Measurements from ENCODE around the gene TMEM250.
"Not testable (repeated sequence)": the region's sequence is repeated elsewhere in the genome, so short reads cannot be mapped to it uniquely, and the experiment has no call there.

The TMEM250 gene, protein sequence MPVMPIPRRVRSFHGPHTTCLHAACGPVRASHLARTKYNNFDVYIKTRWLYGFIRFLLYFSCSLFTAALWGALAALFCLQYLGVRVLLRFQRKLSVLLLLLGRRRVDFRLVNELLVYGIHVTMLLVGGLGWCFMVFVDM

DNA sequence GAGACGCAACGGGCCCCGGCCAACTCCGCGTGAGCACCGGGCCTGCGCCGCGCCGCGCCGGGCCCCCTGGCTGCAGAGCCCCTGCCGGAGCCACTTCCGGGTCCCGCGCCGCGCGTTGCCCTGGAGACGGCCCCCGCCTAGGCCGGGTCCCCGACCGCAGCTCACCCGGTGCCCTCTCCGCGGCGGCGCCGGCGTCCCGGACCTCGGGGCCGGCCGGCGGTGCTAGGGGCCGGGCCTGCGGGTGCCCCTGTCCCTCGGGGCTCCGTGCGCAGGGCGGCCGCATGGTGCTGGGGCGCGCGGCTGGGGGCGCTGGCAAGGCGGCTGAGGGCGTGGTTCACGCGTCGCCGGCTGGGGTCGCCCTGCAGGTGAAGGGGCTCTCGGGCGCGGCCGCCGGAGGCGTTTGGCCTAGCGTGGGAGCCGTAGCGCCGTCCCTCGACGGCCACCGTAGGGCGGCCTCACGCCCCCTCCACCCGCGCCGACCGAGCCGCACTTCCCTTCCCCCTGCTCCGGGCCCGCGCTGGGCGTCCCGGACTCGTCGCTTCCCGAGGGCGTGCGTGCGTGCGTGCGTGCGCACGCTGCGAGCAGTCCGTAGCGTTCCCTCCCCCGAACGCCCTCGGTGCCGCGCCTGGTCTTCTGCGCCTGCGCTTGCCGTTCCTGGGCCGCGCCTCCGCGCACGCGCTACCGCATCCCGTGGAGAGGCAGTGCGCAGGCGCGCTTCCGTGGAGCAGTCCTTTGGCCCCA, at the start of gene TMEM250:
Gene TMEM250, minus strand, starts transcription at position 556 of the 741 bp plus-strand sequence. CDS start 1,975 bp downstream, outside the sequence.
- peak; percentile 98 for DNase-seq (ENCODE audit: low spot score)

DNA sequence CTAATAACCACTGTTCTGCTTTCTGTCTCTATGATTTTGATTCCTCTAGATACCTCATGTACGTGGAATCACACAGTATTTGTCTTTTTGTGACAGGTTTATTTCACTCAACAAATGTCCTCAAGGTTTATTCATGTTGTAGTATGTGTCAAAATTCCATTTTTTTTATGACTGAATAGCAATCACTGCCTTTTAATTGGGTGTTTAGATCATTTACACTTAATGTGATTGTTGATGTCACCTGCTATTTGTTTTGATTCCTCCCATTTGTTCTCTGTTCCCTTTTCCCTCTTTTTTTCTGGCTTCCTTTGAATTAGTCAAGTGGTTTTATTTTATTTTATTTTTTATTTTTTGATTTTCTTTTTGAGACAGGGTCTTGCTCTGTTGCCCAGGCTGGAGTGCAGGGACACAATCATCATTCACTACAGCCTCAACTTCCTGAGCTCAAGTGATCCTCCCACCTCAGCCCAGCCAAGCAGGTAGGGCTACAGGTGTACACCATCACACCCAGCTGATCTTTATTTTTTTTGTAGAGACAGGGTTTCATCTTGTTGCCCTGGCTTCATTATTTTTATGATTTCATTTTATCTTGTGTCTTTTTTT, 44.7 kb upstream of the TMEM250 start:
- DNase-seq (ENCODE audit: low spot score) = no peak

DNA sequence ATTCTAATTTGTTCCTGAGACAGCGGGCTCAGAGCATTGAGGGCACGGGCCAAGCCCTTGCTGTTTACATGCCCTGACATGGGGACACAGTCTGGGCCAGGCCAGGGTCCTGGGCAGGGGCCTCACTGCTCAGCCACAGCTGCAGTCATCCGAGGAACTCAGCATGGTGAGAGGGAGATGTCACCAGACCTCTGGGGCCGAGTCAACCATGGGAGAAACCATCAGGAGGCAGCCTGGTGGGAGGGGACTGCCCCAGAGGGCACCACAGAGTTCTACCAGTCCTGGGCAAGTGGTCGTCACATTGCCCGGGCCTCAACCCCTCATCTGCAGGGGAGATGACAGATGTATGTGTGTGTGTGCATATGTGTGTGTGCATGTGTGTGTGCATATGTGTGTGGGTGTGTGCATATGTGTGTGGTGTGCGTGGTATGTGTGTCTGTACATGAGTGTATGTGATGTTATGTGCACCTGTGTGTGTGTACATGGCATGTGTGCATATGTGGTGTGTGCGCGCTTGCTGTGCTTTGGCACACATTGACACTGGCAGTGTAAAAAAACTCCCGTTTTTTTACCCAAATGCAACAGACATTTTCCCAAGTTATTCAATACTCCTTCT, 42.4 kb upstream of the TMEM250 start:
- no peak for DNase-seq (ENCODE audit: low spot score)

DNA sequence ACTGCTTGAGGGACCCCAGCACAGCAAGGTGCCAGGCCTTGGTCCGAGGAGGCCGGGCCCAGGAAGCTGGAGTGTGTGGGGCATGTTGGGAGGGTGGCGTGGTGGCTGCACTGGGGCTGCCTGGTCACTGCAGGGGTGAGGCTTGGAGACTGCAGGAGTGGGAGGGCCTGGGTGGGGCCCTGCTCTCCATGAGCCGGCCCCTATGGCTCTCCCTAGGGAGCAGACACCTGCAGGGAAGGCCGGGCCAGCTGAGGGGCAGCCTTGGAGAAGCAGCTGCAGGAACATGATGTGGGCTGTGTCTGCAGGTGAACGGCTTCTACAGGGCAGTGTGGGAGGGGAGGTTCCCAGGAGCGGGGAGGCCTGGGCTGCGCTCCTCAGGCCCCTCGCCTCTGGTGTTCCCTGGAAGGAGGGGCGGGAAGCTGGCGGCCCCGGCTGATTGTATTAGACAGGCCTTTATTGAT, 41.7 kb upstream of the TMEM250 start:
- no peak for DNase-seq (ENCODE audit: low spot score)

DNA sequence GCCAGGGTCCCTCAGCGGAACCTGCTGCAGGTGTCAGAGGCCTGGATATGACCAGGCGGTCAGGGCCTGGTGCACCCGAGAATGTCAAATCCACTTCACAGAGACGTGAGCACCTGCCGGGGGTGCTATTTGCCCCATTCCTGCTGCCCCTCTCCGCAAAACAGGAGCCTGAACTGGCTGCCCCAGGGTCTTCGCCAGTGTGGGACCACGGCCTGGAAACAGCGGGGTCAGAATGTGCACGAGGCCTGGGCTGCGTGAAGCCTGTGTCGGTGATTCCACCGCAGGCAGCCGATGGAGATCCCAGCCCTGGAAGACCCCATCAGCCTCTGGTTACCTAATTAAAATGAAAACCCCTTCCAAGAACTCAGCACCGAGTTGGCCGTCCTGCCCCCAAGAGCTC, 41.2 kb upstream of the TMEM250 start:
- no peak for DNase-seq (ENCODE audit: low spot score)

DNA sequence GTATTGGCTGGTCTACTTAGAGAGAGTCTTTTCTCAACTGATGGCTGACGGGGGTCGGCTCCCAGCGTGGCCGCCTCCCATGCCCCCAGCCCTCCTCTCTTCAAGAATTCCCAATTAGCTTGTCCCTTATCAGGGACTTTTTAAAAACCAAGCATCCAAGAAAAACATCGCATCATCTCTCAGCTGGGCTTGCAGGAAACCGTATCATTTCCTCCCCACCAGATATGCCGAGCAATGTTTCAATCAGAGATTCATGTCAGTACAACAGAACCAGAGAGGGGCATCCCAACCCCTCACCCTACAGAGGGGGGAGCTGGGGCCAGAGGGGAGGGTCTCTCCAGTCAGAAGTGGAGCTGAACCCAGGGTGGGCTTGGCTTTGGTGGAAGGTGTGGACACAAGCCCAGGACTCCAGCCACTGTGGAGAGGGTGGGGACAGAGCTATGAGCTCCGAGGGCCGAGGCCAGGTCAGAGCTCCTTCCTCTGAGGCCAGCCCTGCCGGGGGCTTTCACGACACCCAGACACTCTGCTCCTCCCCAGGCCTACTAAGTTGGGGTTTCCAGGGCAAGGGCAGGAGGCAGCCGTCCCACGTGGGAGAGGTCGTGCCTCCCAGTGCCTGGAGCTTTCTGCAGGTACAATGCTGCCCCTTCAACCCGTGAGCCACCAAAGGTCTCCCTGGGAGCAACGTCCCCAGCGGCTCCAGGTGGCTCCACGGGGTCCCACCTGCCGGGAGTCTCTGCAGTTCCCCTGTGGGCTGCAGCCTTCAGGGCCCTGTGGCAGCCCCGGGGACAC, 39.0 kb upstream of the TMEM250 start:
- no peak for DNase-seq (ENCODE audit: low spot score)

DNA sequence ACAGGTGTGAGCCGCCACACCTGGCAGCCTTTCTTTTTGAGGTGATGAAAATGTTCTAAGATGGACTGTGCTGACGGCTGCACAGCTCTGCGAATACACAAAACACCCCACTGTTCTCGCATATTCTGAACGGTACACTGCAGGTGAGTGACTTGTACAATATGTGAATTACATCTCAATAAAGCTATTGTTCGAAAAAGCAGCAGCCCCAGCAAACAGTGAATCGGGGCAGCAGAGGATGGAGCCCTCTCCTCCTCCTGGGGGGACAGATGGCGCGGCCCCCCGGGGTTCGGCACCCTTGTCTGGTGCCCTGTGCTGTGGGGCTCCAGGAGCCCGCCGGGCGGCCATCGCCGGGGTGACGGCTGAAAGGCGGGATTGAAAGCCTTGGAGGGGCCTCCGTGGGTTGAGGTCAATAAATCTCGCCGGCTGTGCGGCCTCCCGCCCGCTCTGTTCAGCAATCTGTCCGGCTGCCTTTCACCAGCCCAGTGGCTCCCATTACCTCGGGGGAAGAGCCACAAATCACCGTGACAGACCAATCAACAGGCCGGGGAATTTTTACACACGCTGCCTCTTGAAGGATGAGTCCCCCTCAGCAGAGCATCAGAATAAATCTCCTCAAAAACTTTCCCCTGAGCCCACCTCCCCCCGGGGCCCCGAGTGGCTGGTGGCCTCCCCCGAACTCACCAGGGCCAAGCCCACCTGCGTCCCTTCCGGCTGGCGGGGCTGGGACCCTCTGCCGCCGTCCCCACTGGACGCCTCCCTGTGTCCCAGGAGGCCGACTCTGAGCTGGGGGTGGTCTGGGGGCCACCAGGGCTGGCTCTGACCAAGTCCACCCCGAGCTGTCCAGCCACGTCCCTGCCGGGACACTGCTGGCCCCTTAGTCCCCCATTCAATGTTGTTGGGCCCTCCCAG, 37.8 kb upstream of the TMEM250 start:
- no peak for DNase-seq (ENCODE audit: low spot score)

DNA sequence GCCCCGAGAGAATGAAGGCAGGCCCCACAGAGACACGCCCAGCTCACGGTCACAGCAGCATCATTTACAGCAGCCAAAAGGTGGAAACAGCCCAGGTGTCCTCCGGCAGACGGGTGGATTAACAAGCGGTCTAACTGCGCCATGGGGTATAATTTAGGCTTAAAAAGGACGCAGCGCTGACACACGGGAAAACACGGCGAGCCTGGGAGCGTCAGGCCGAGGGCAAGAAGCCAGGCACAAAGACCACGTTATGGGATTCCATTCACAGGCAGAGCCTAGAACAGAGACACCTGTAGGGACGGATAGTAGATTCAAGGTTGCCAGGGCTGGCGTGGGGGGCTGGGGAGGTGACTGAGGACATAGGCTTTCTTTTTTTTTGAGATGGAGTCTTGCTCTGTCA, 36.9 kb upstream of the TMEM250 start:
- no peak for DNase-seq (ENCODE audit: low spot score)

DNA sequence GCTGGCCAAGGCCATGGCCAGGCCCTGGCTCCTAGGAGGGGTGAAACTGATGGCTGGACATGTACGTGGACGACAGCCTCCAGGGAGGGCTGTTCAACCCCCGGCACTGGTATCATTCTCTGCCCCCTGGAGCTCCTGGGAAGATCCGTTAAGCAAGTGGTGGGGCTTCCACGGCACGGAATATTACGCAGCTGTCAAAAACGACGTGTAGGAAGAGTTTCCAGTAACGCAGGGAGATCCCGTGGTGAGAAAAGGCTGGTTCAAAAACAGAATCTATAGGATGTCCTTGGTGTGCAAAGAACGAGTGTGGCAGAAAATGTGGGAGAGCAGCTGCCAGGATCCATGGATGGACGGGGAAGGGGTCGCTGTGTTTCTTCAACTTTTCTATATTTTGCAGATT, 36.3 kb upstream of the TMEM250 start:
- DNase-seq (ENCODE audit: low spot score) = no peak

DNA sequence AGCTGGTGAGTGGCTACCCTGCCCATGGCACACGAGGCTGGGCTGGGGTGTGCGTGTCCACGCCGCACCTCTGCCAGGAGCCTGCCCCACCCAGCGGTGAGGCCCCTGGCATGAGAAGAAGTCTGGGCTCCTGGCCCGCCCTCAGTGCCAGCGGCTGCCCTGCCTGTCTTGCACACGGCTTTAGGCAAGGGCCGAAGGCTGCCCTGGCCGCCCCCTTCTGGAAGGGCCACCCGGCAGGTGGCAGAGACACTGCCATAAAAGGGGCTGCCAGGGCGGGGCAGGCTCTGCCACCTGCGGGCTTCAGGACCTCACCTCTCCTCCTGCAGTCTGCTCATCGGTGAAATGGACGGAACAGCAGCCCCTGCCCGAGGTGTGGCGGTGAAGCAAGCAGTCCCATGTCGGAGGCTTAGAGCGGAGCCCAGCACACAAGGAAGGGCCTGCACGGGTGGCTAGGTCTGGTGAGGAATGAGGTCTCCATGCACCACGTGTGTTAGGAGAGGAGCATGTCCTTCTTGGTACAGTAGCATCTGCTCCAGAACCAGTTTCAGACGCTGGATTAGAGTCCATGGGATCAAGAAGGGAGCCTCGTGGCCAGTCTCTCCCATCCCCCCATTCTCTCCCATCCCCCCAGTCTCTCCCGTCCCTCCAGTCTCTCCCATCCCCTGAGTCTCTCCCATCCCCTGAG, 34.8 kb upstream of the TMEM250 start:
- no peak for DNase-seq (ENCODE audit: low spot score)

DNA sequence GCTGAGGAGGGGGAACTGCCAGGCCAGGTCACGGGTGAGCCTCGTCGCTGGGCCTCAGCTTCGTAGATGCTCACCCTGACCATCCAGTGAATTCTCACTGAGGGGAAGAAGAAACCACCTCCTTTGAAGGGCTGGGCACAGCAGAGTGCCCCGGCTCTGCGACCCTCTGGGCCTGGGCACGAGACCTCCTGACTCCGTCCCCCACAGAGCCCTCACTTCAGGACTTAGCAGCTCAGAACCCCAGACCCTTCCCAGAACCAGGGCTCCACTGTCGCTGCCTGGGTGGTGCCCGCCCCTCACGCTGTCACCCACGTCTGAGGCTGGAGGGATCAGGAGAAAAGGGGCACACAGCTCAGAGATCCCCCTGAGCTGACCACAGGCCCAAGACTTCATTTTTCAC, 34.3 kb upstream of the TMEM250 start:
- no peak for DNase-seq (ENCODE audit: low spot score)

DNA sequence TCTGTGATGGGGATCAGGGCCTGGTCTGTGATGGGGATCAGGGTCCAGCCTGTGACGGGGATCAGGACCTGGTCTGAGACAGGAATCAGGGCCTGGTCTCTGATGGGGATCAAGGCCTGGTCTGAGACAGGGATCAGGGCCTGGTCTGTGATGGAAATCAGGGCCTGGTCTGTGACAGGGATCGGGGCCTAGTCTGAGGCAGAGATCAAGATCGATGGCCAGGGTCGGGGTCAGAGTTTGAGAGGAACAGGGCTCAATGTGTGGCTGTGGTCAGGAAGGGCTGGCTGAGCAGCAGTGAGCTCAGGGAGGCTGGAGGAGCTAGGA, 33.8 kb upstream of the TMEM250 start:
- no peak for DNase-seq (ENCODE audit: low spot score)

DNA sequence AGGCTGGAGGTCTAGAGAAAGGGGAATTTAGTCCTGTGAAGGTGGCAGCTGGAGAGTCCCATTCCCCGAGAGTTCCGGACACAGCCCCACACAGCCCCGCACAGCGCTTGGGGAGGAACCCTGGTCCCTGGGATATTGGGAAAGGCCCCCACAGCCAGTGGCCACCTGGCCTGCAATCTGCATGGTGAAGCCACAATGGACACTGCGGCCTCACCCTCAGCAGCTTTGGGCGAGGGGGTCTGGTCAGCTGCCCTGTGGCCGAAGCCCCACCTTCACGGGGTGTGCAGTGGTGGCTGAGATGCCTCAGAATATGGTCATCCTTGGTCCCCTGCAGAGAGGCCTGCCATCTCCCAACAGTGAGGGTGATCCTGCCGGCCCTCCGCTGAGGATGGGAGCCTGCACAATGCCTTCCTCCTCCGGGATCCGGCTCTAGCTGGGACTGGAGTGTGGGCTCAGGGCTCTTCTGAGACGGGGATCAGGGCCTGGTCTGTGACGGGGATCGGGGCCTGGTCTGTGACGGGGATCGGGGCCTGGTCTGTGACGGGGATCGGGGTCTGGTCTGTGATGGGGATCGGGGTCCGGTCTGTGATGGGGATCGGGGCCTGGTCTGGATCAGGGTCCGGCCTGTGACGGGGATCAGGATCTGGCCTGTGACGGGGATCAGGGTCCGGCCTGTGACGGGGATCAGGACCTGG, 33.3 kb upstream of the TMEM250 start:
- DNase-seq (ENCODE audit: low spot score) = no peak

DNA sequence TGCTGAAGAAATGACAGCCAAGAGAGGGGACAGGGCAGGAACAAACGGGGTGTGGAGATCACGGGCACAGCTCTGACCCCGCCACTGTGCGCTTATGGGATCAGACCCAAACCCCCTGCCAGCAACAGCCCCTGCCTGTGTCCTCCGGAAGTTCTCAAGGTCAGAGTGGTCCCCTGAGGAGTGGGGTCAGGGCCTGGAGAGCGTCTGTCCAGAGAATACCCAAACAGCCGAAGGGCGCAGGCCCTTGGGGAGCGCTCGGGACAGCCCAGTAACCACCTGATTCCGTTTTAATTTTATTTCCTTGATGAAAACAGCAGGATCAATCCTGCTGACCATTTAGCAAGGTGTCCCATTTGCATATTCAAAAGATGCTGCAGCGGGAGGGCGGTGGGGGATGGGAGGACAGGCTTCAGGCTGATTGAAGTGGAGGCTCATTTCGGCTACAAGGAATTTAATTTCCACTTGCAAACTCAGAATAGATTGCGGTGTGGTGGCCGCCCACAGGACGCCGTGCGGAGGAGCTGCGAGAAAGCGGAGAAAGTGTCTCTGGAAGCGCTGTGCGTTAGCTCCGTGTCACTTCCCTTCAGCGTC, 32.6 kb upstream of the TMEM250 start:
- DNase-seq (ENCODE audit: low spot score) = no peak

DNA sequence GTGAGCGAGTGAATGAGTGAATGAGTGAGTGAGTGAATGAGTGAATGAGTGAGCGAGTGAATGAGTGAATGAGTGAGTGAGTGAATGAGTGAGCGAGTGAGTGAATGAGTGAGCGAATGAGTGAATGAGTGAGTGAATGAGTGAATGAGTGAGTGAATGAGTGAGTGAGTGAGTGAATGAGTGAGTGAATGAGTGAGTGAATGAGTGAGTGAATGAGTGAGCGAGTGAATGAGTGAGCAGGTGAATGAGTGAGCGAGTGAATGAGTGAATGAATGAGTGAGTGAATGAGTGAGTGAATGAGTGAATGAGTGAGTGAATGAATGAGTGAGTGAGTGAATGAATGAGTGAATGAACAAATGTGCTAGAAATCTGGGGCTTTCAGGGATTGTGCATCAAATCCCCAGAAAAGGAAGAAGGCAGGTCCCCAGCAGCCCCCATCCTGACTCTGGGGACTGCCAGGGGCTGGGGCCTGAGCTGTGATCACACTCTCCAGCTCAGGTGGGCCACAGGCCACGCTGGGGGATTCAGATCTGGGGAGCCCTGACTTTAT, 32.1 kb upstream of the TMEM250 start:
- not testable (repeated sequence) for DNase-seq (ENCODE audit: low spot score)

DNA sequence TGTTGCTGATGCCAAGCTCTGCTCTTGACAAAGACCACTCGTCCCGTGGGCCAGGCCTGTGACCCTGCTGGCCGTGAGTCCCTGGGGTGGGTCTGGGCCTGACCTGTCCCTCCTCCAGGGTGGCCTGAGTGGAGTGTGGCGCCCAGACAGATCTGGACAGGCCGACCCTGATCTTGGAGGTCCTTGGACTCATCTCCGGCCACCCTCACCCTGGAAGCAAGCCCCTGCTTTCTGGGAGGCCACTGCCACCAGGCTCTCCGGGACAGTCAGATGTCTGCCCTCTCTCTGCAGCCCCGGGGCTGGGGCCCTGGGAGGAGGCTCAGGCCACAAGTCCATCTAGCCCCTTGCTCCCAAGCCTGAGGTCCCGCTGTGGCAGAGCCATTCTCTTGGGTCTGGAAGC, 31.2 kb upstream of the TMEM250 start:
- no peak for DNase-seq (ENCODE audit: low spot score)

DNA sequence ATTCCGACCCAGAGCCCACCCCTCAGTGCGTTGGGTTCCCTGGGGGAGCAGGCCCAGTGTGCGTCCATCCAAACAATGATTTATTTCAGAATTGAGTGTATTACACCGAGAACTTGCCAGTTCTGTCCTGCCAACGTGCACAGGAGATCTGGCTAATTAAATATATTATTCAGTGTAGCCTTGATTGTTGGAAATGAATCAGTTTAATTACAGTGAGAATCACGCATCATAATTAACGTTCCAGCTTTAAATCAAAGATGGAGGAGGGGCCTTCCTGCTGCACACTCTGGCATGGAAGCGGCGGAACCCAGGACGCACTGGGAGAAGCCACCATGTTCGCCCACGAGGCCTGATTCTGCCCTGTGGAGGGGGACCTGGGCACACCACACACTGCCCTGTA, 30.7 kb upstream of the TMEM250 start:
- no peak for DNase-seq (ENCODE audit: low spot score)

DNA sequence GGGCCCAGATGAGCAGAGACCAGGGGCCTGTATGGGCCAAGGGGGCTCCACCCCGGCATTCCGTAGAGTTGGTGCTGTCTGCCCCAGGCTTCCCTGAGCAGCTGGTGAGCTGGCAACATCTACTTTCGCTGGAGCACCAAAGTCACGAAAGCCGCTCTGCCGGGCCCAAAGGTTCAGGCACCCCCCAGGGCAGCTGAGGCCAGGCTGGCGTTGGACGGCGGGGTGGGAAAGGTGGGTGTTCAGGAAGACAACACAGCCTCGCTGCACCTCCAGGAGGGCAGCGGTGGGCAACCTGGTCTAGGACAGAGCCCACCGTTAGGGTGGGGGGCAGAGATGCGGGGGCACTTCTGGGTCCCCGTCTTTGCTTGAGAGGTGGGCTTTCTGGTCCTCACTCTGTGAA, 30.1 kb upstream of the TMEM250 start:
- no peak for DNase-seq (ENCODE audit: low spot score)

All from D341Med (cell line).